NT2/D1 (cell line): ENCODE data around the gene CGB5.

Experiments used
- YY1 ChIP-seq: IDR thresholded peaks from 2 replicates; pipeline ENCODE4 v1.6.1; 2011; ENCODE audit not compliant: insufficient read length, insufficient read depth
- ZNF274 ChIP-seq: IDR thresholded peaks from 2 replicates; pipeline ENCODE4 v1.6.1; 2011; ENCODE audit warnings: mild to moderate bottlenecking, low read depth, low read length

- no peak for TF ChIP-seq YY1
- TF ChIP-seq ZNF274 = no peak
These were observed 17.4 kb downstream of the CGB5 start for GRCh38 chr19:49061000-49061399.
